NCI-H1417 treated with DMSO at 0.1 percent for 48 hours (cell line): ENCODE results near the gene CHST12.
"Not testable (repeated sequence)": the region's sequence is repeated elsewhere in the genome, so short reads cannot be mapped to it uniquely, and the experiment has no call there.

Source experiments
- DNase-seq: peaks from one replicate; lab custom pipeline; 2025; lab: John Stamatoyannopoulos, UW

The CHST12 gene

GRCh38 chr7:2403014-2403717 is at the start of gene CHST12:
TSS of gene CHST12 (plus strand) at chr7:2403611. CDS start at chr7:2432640, 29,029 bp downstream.
- DNase-seq = peak; percentile 91

GRCh38 chr7:2353936-2354185 is 49.5 kb upstream of the CHST12 start:
- DNase-seq = no peak

- DNase-seq = peak; percentile 95
Measured at GRCh38 chr7:2354186-2354938, 49.0 kb upstream of the CHST12 start, which contains the start of gene EIF3B. TSS of gene EIF3B (plus strand) at chr7:2354827. CDS start at chr7:2354922, 95 bp downstream.

GRCh38 chr7:2354939-2355704 is 48.3 kb upstream of the CHST12 start:
- no peak for DNase-seq

GRCh38 chr7:2355705-2356008 is 47.8 kb upstream of the CHST12 start:
- no peak for DNase-seq

GRCh38 chr7:2357165-2357564 is 46.2 kb upstream of the CHST12 start:
- DNase-seq = no peak

GRCh38 chr7:2357571-2357970 is 45.8 kb upstream of the CHST12 start:
- no peak for DNase-seq

- DNase-seq = no peak
Measured at GRCh38 chr7:2358968-2359527, 44.4 kb upstream of the CHST12 start.

GRCh38 chr7:2359610-2360009 is 43.8 kb upstream of the CHST12 start:
- no peak for DNase-seq

GRCh38 chr7:2360796-2361195 is 42.6 kb upstream of the CHST12 start:
- DNase-seq = no peak

- no peak for DNase-seq
Measured at GRCh38 chr7:2362385-2363088, 40.9 kb upstream of the CHST12 start.

- DNase-seq = no peak
Measured at GRCh38 chr7:2369139-2369538, 34.3 kb upstream of the CHST12 start.

GRCh38 chr7:2371329-2371728 is 32.1 kb upstream of the CHST12 start:
- no peak for DNase-seq

- no peak for DNase-seq
Measured at GRCh38 chr7:2372724-2373123, 30.7 kb upstream of the CHST12 start.

GRCh38 chr7:2373124-2373556 is 30.3 kb upstream of the CHST12 start:
- DNase-seq = no peak

GRCh38 chr7:2373646-2374045 is 29.8 kb upstream of the CHST12 start:
- DNase-seq = no peak

GRCh38 chr7:2374401-2374800 is 29.0 kb upstream of the CHST12 start:
- DNase-seq = no peak

- no peak for DNase-seq
Measured at GRCh38 chr7:2374830-2375728, 28.3 kb upstream of the CHST12 start.

GRCh38 chr7:2376351-2377154 is 26.9 kb upstream of the CHST12 start:
- no peak for DNase-seq

- DNase-seq = not testable (repeated sequence)
Measured at GRCh38 chr7:2377492-2377891, 25.9 kb upstream of the CHST12 start.
